IMR-90 (cell line): ENCODE data around the gene CUL9. TPM values are rescaled to one million over a fixed set of nuclear protein-coding genes. Genes with fewer than 3 reads are reported as not detected.

Experiments used
- ATAC-seq: fragments of 200-7000 bp; cut with Tn5 transposase; 2 replicates; pipeline ENCODE4 v1.9.1; 2020; ENCODE audit warnings: low read depth, mild to moderate bottlenecking, moderate library complexity
- BruUV-seq: library from RNA; stranded (reverse); fragments of 400-500 nt; replicated peaks from 2 replicates; lab custom pipeline; 2021; lab: Mats Ljungman, UMichigan
- CTCF ChIA-PET: fragments of 300-600 bp; formaldehyde crosslinking; extraction: SDS; loops from one replicate; lab custom pipeline; 2021; ENCODE audit warnings: antibody characterized with exemption; lab: Yijun Ruan, JAX
- POLR2A ChIA-PET: fragments of 300-600 bp; sonication (Branson Sonifier 250); formaldehyde crosslinking; loops from one replicate; lab custom pipeline; 2022; ENCODE audit warnings: antibody characterized with exemption; ENCODE audit not compliant: unreplicated experiment; lab: Charles Lee
- DNase-seq: peaks from one replicate; pipeline ENCODE4 v3.0.0; 2013
- H2AFZ ChIP-seq: replicated peaks from 2 replicates; pipeline ENCODE3; 2013; ENCODE audit warnings: low read length, mild to moderate bottlenecking; ENCODE audit not compliant: poor library complexity
- H2AK5ac ChIP-seq: 2 replicates; pipeline ENCODE4 v1.6.1; 2013; ENCODE audit warnings: low read depth, low read length, inconsistent platforms
- H2AK9ac ChIP-seq: replicated peaks from 2 replicates; pipeline ENCODE3; 2013; ENCODE audit warnings: mild to moderate bottlenecking, low read depth, low read length, moderate library complexity; ENCODE audit not compliant: poor library complexity
- H2BK120ac ChIP-seq: 2 replicates; pipeline ENCODE4 v1.6.1; 2013; ENCODE audit warnings: low read depth, low read length, inconsistent platforms
- H2BK15ac ChIP-seq: 3 replicates; pipeline ENCODE4 v1.6.1; 2013; ENCODE audit warnings: low read depth, low read length, inconsistent platforms
- H2BK20ac ChIP-seq: 2 replicates; pipeline ENCODE4 v1.6.1; 2013; ENCODE audit warnings: low read depth, mild to moderate bottlenecking, inconsistent platforms, low read length, moderate library complexity
- H2BK5ac ChIP-seq: 2 replicates; pipeline ENCODE4 v1.6.1; 2013; ENCODE audit warnings: mild to moderate bottlenecking, low read depth, low read length, inconsistent platforms; ENCODE audit not compliant: poor library complexity, severe bottlenecking
- H3K14ac ChIP-seq: replicated peaks from 2 replicates; pipeline ENCODE4 v1.6.1; 2013; ENCODE audit warnings: low read depth, low read length, inconsistent platforms
- H3K18ac ChIP-seq: 2 replicates; pipeline ENCODE4 v1.6.1; 2013; ENCODE audit warnings: low read depth, low read length, control low read depth
- H3K23ac ChIP-seq: 2 replicates; pipeline ENCODE4 v1.6.1; 2013; ENCODE audit warnings: low read depth, low read length, inconsistent platforms
- H3K27ac ChIP-seq: 2 replicates; pipeline ENCODE4 v1.5.1; 2013; ENCODE audit warnings: mild to moderate bottlenecking, control low read depth, low read length; ENCODE audit not compliant: insufficient read depth
- H3K27me3 ChIP-seq: 2 replicates; pipeline ENCODE4 v1.6.1; 2013; ENCODE audit warnings: low read length; ENCODE audit not compliant: control insufficient read depth, insufficient read depth
- H3K36me3 ChIP-seq: 2 replicates; pipeline ENCODE4 v1.6.1; 2013; ENCODE audit warnings: low read length, mixed read lengths; ENCODE audit not compliant: control insufficient read depth, insufficient read depth
- H3K4ac ChIP-seq: 2 replicates; pipeline ENCODE4 v1.6.1; 2013; ENCODE audit warnings: low read depth, low read length, inconsistent platforms
- H3K4me1 ChIP-seq: 2 replicates; pipeline ENCODE4 v1.6.1; 2013; ENCODE audit warnings: low read length, mixed read lengths; ENCODE audit not compliant: control insufficient read depth, insufficient read depth
- H3K4me2 ChIP-seq: 2 replicates; pipeline ENCODE4 v1.6.1; 2013; ENCODE audit warnings: low read depth, mild to moderate bottlenecking, control low read depth, low read length, moderate library complexity
- H3K4me3 ChIP-seq: 2 replicates; pipeline ENCODE4 v1.5.1; 2013; ENCODE audit warnings: low read depth, mild to moderate bottlenecking, control low read depth, low read length, moderate library complexity; ENCODE audit not compliant: insufficient read depth
- H3K56ac ChIP-seq: 2 replicates; pipeline ENCODE4 v1.6.1; 2013; ENCODE audit warnings: low read length, inconsistent platforms; ENCODE audit not compliant: insufficient read depth; ENCODE audit errors: extremely low read depth
- H3K79me1 ChIP-seq, 2 experiments: 2 replicates each; pipeline ENCODE4 v1.6.1; 2013; ENCODE audit warnings: low read length in 2 of 2, inconsistent platforms in 1 of 2, low read depth in 1 of 2
- H3K9ac ChIP-seq: 2 replicates; pipeline ENCODE4 v1.6.1; 2013; ENCODE audit warnings: low read depth, low read length, control low read depth
- H3K9me1 ChIP-seq: 2 replicates; pipeline ENCODE4 v1.6.1; 2013; ENCODE audit warnings: low read length, inconsistent platforms; ENCODE audit not compliant: insufficient read depth
- H3K9me3 ChIP-seq: 2 replicates; pipeline ENCODE4 v1.6.1; 2013; ENCODE audit warnings: low read length; ENCODE audit not compliant: control insufficient read depth, insufficient read depth
- H4K20me1 ChIP-seq: 2 replicates; pipeline ENCODE4 v1.6.1; 2013; ENCODE audit warnings: low read length, inconsistent platforms; ENCODE audit not compliant: insufficient read depth
- H4K5ac ChIP-seq: 2 replicates; pipeline ENCODE4 v1.6.1; 2013; ENCODE audit warnings: mild to moderate bottlenecking, low read depth, low read length, control low read depth
- H4K8ac ChIP-seq, 2 experiments: 2 replicates each; pipeline ENCODE4 v1.6.1; 2013; ENCODE audit warnings: low read depth in 2 of 2, low read length in 2 of 2, control low read depth in 1 of 2, inconsistent platforms in 1 of 2
- H4K91ac ChIP-seq: 2 replicates; pipeline ENCODE4 v1.6.1; 2013; ENCODE audit warnings: low read depth, low read length, inconsistent platforms; ENCODE audit not compliant: insufficient read depth
- CHD1 ChIP-seq: IDR thresholded peaks from 2 replicates; pipeline ENCODE4 v1.6.1; 2012; ENCODE audit warnings: low read depth, low read length, improper control_type of control experiment
- ELK1 ChIP-seq: fragments of 150-350 bp; IDR thresholded peaks from 2 replicates; pipeline ENCODE4 v1.6.1; 2016; ENCODE audit warnings: low read depth, mild to moderate bottlenecking, low read length, moderate library complexity, borderline replicate concordance
- MXI1 ChIP-seq: IDR thresholded peaks from 2 replicates; pipeline ENCODE4 v1.6.1; 2012; ENCODE audit warnings: low read depth, mild to moderate bottlenecking, low read length, moderate library complexity, borderline replicate concordance
- POLR2A ChIP-seq: IDR thresholded peaks from 2 replicates; pipeline ENCODE4 v1.6.1; 2012; ENCODE audit warnings: mild to moderate bottlenecking, low read depth, low read length
- RAD21 ChIP-seq: IDR thresholded peaks from 2 replicates; pipeline ENCODE4 v1.6.1; 2012; ENCODE audit warnings: low read length, improper control_type of control experiment
- RCOR1 ChIP-seq: IDR thresholded peaks from 2 replicates; pipeline ENCODE4 v1.6.1; 2012; ENCODE audit warnings: mild to moderate bottlenecking, low read length, improper control_type of control experiment; ENCODE audit not compliant: insufficient replicate concordance
- RFX5 ChIP-seq: IDR thresholded peaks from 2 replicates; pipeline ENCODE4 v1.8.0; 2012; ENCODE audit warnings: low read depth, mild to moderate bottlenecking, low read length, moderate library complexity
- SMC3 ChIP-seq: fragments of 150-350 bp; IDR thresholded peaks from 2 replicates; pipeline ENCODE4 v1.6.1; 2016; ENCODE audit warnings: low read depth, mild to moderate bottlenecking, antibody characterized with exemption, low read length, moderate library complexity
- WGBS, 2 experiments: methylation state at CpG; one replicate each; pipeline versions ENCODE4 v1.1.5 to v1.1.7; 2013; ENCODE audit warnings: missing lambda C conversion rate in 2 of 2; ENCODE audit not compliant: insufficient read length in 1 of 2; ENCODE audit errors: extremely low coverage in 2 of 2; 5-methylcytosine and 5-hydroxymethylcytosine counted together
- dilution Hi-C: fragments of 300-500 bp; cut with HindIII; formaldehyde crosslinking; loops from one replicate; pipeline ENCODE4 v1.14.3; 2018; ENCODE audit warnings: low sequenced_read_pairs; ENCODE audit not compliant: unreplicated experiment
- in situ Hi-C: fragments of 300-500 bp; cut with MboI; formaldehyde crosslinking; loops from 3 replicates; pipeline ENCODE4 v1.14.3; 2019; ENCODE audit warnings: low sequenced_read_pairs, inconsistent platforms, mixed read lengths
- intact Hi-C: fragments of 100-400 bp; cut with micrococcal nuclease; formaldehyde crosslinking; loops from 2 replicates; pipeline ENCODE4 v1.10.0; 2022
- polyA plus RNA-seq, 3 experiments: library from polyadenylated mRNA; depleted of rRNA; stranded (reverse); fragments of >200 nt; gene quantifications; 2 replicates each; pipeline ENCODE4 v1.2.3, GENCODE V29; 2012; ENCODE audit warnings: low replicate concordance in 1 of 3
- total RNA-seq: library from RNA; depleted of rRNA; stranded (reverse); fragments of >200 nt; gene quantifications from 2 replicates; pipeline ENCODE4 v1.2.3, GENCODE V29; 2012

Gene CUL9
- total and polyA plus RNA-seq, 2 of the 4 experiments (the other 2 are of a cell fraction) = 7.7 to 19.5 TPM

- no peak overlapping the region for H3K27ac ChIP-seq
- no peak for ATAC-seq
- no peak overlapping the region for H3K14ac ChIP-seq
- dilution Hi-C loops (no loop called here), intact Hi-C loops (no loop called here), in situ Hi-C loops (no loop called here)
- no peak overlapping the region for H2BK5ac ChIP-seq
- H3K18ac ChIP-seq = no peak overlapping the region
- H2BK120ac ChIP-seq = no peak overlapping the region
- BruUV-seq = no TSS peak
- no CpG with 5 or more reads among the region's 6 CpGs for WGBS, 2 experiments
- no peak overlapping the region for H3K4me2 ChIP-seq
- no peak overlapping the region for H3K56ac ChIP-seq
- H2AK9ac ChIP-seq = no peak overlapping the region
- TF ChIP-seq RFX5 = no peak
- no peak for TF ChIP-seq RCOR1
- TF ChIP-seq POLR2A = no peak
- TF ChIP-seq MXI1 = no peak
- no peak for TF ChIP-seq CHD1
- TF ChIP-seq ELK1 = no peak
- TF ChIP-seq SMC3 = no peak
- TF ChIP-seq RAD21 = no peak
- H4K91ac ChIP-seq = no peak overlapping the region
- H2AFZ ChIP-seq = no peak overlapping the region
- no peak overlapping the region for H2AK5ac ChIP-seq
- H3K27me3 ChIP-seq = no peaks in the 10 kb centered on the region
- H3K4me1 ChIP-seq = no peaks in the 10 kb centered on the region
- H3K9ac ChIP-seq = no peak overlapping the region
- H3K4me3 ChIP-seq = no peak overlapping the region
- no peak overlapping the region for H3K23ac ChIP-seq
- no peaks in the 10 kb centered on the region for H3K9me3 ChIP-seq
- H3K4ac ChIP-seq = no peak overlapping the region
- H4K20me1 ChIP-seq = no peaks in the 10 kb centered on the region
- no peak for DNase-seq
- no peak overlapping the region for H2BK20ac ChIP-seq
- H2BK15ac ChIP-seq = no peak overlapping the region
- POLR2A ChIA-PET = no interaction called here
- H4K8ac ChIP-seq = no peak overlapping the region
- CTCF ChIA-PET = no interaction called here
- no peaks in the 10 kb centered on the region; the same call in 1 of the 2 replicates for H3K9me1 ChIP-seq
- no peak overlapping the region for H4K5ac ChIP-seq
- H3K79me1 ChIP-seq = no peaks in the 10 kb centered on the region
- H3K36me3 ChIP-seq = peaks cover 48% of the 10 kb centered on the region
Observed at GRCh38 chr6:43200541-43200940, 18.5 kb downstream of the CUL9 start.
